A673 (cell line): ENCODE data around the gene RPL19. TPM values are rescaled to one million over a fixed set of nuclear protein-coding genes. Genes with fewer than 3 reads are reported as not detected.

ENCODE experiments used
- BruUV-seq: library from RNA; stranded (reverse); fragments of 400-500 nt; replicated peaks from 2 replicates; lab custom pipeline; 2021; lab: Mats Ljungman, UMichigan
- CTCF ChIA-PET: fragments of 300-600 bp; sonication (Branson Sonifier 250); formaldehyde crosslinking; loops from one replicate; lab custom pipeline; 2022; ENCODE audit warnings: antibody characterized with exemption; lab: Charles Lee
- POLR2A ChIA-PET: fragments of 300-600 bp; sonication (Branson Sonifier 250); formaldehyde crosslinking; loops from one replicate; lab custom pipeline; 2022; ENCODE audit warnings: antibody characterized with exemption; ENCODE audit not compliant: low non-redundant PET; lab: Charles Lee
- DNase-seq: peaks from one replicate; pipeline ENCODE4 v3.0.0-alpha.2; 2015; ENCODE audit warnings: low spot score
- H3K27ac ChIP-seq: fragments of 200-600 bp; sonication (generic); 2 replicates; pipeline ENCODE4 v1.5.1; 2016; ENCODE audit warnings: mixed run types, low read depth, mild to moderate bottlenecking, mixed read lengths, antibody characterized with exemption, low read length; ENCODE audit not compliant: poor library complexity, severe bottlenecking
- H3K27me3 ChIP-seq: fragments of 200-600 bp; sonication (generic); replicated peaks from 2 replicates; pipeline ENCODE4 v1.6.1; 2017; ENCODE audit warnings: mixed run types, low read depth, mild to moderate bottlenecking, mixed read lengths, antibody characterized with exemption, low read length; ENCODE audit not compliant: insufficient read depth, poor library complexity
- H3K36me3 ChIP-seq: fragments of 200-600 bp; sonication (generic); 2 replicates; pipeline ENCODE4 v1.6.1; 2016; ENCODE audit warnings: mixed run types, mild to moderate bottlenecking, mixed read lengths, antibody characterized with exemption, low read length; ENCODE audit not compliant: insufficient read depth, poor library complexity, severe bottlenecking
- H3K4me1 ChIP-seq: fragments of 200-600 bp; sonication (generic); 2 replicates; pipeline ENCODE4 v1.6.1; 2017; ENCODE audit warnings: mixed run types, mild to moderate bottlenecking, mixed read lengths, antibody characterized with exemption, low read length; ENCODE audit not compliant: insufficient read depth, poor library complexity, severe bottlenecking
- H3K4me3 ChIP-seq: fragments of 200-600 bp; sonication (generic); 2 replicates; pipeline ENCODE4 v1.5.1; 2016; ENCODE audit warnings: low read depth, mixed run types, mild to moderate bottlenecking, mixed read lengths, low read length; ENCODE audit not compliant: poor library complexity, severe bottlenecking
- H3K9me3 ChIP-seq: fragments of 200-600 bp; sonication (generic); 2 replicates; pipeline ENCODE4 v1.6.1; 2016; ENCODE audit warnings: mixed run types, low read depth, mild to moderate bottlenecking, mixed read lengths, antibody characterized with exemption, low read length; ENCODE audit not compliant: poor library complexity, severe bottlenecking
- CTCF ChIP-seq: fragments of 300-800, 200-600 bp; sonication (generic); conservative IDR thresholded peaks from 2 replicates; pipeline ENCODE4 v1.5.1; 2017; ENCODE audit warnings: low read depth, mild to moderate bottlenecking, antibody characterized with exemption, low read length, moderate library complexity, mixed read lengths
- EZH2 ChIP-seq: fragments of 200-600 bp; sonication (generic); IDR thresholded peaks from 2 replicates; pipeline ENCODE4 v1.6.1; 2017; ENCODE audit warnings: borderline replicate concordance, low read depth, mild to moderate bottlenecking, mixed read lengths, antibody characterized with exemption, low read length; ENCODE audit not compliant: poor library complexity, severe bottlenecking
- intact Hi-C: fragments of 100-400 bp; cut with micrococcal nuclease; formaldehyde crosslinking; loops from one replicate; pipeline ENCODE4 v1.10.0; 2022; ENCODE audit not compliant: unreplicated experiment
- total RNA-seq: library from RNA; stranded (reverse); gene quantifications from 2 replicates; pipeline ENCODE4 v1.2.3, GENCODE V29; 2021

RPL19 gene
- total RNA-seq, 1 experiment from 2014 or later: 950 TPM

DNA sequence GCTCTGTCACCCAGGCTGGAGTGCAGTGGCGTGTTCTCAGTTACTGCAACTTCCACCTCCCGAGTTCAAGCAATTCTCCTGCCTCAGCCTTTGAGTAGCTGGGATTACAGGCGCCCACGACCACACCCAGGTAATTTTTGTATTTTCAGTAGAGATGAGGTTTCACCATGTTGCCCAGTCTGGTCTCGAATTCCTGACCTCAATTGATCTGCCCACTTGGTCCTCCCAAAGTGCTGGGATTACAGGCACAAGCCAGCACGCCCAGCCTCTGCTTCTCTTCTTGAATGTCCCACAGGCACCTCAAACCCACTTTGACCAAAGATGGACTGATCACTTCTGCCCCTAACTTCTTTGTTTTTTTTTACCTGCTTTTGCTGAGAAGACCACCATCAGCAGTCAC, 29.5 kb upstream of the RPL19 start:
- Histone ChIP-seq H3K27me3 (no peaks in the 10 kb centered on the region), H3K9me3 (no peaks in the 10 kb centered on the region), H3K27ac (no peak overlapping the region), H3K36me3 (no peaks in the 10 kb centered on the region), H3K4me1 (no peaks in the 10 kb centered on the region), H3K4me3 (no peak overlapping the region)
- ChIA-PET POLR2A (no interaction called here), CTCF (interaction anchor here (0.6 kb wide), 1 partner anchor 11 kb away, joined by 4 read pairs; no protein-coding TSS in a partner anchor)
- TF ChIP-seq CTCF (no peak), EZH2 (no peak)
- BruUV-seq: no TSS peak
- DNase-seq: no peak
- intact Hi-C loops: no loop called here

DNA sequence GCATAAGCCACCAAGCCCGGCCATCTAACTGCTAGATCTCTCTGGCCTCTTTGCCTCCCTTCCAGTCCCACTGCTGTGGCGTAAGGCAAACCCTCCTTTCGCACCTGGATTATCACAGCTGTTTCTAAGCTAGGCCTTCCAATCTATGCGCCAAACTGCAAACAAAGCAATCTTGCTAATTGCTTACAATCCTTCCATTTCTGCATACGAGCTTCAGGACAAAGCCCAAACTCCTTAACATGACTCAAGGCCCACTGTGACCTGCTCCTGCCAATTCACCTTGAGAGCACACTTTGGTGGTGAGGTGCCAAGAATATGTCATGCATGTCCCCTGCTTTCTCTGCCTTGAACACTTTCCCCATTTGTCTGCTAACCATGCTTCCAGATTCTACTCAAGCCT, 28.1 kb upstream of the RPL19 start:
- H3K36me3 ChIP-seq: no peaks in the 10 kb centered on the region
- intact Hi-C loops: no loop called here
- no TSS peak for BruUV-seq
- no peaks in the 10 kb centered on the region for H3K9me3 ChIP-seq
- CTCF ChIA-PET: interaction anchor here (0.5 kb wide), 1 partner anchor 88 kb away, joined by 11 read pairs; no protein-coding TSS in a partner anchor
- DNase-seq: no peak
- no peaks in the 10 kb centered on the region for H3K27me3 ChIP-seq
- no peak for TF ChIP-seq EZH2
- TF ChIP-seq CTCF: no peak
- H3K4me3 ChIP-seq: no peak overlapping the region
- no peak overlapping the region for H3K27ac ChIP-seq
- POLR2A ChIA-PET: no interaction called here
- no peaks in the 10 kb centered on the region for H3K4me1 ChIP-seq

- POLR2A ChIA-PET: no interaction called here
Measured at GRCh38 chr17:39173080-39173479, 27.0 kb upstream of the RPL19 start.

More at GRCh38 chr17:39173080-39173479, 27.0 kb upstream of the RPL19 start:
- no peak for DNase-seq
- TF ChIP-seq EZH2: no peak
- no peak for TF ChIP-seq CTCF
- CTCF ChIA-PET: no interaction called here
- no TSS peak for BruUV-seq
- H3K27me3 ChIP-seq: no peaks in the 10 kb centered on the region
- H3K36me3 ChIP-seq: no peaks in the 10 kb centered on the region
- intact Hi-C loops: no loop called here
- H3K9me3 ChIP-seq: no peaks in the 10 kb centered on the region
- no peak overlapping the region for H3K4me3 ChIP-seq
- H3K4me1 ChIP-seq: no peaks in the 10 kb centered on the region
- no peak overlapping the region for H3K27ac ChIP-seq
